Measurements from ENCODE around the gene GPR132. TPM values are rescaled to one million over a fixed set of nuclear protein-coding genes. Genes with fewer than 3 reads are reported as not detected.

The GPR132 gene
- total RNA-seq, 1 experiment from 2014 or later = 0.08 TPM

GRCh38 chr14:105072381-105072861 is 7.2 kb upstream of the GPR132 start:
- TF ChIP-seq TCF7L2 (IDR thresholded peaks at IDR 0.05; ENCODE audit: low read depth, low read length) (no peak), CTCF (IDR thresholded peaks at IDR 0.05) (no peak), REST (IDR thresholded peaks at IDR 0.05; ENCODE audit: insufficient read depth in 1 of 2, low read depth in 2 of 2, low read length in 1 of 2) (no peak), POLR2AphosphoS5 (IDR thresholded peaks at IDR 0.05; ENCODE audit: low read depth, low read length) (no peak), SIN3A (IDR thresholded peaks at IDR 0.05; ENCODE audit: borderline replicate concordance, insufficient read depth, low read depth, low read length) (no peak)
- intact Hi-C loops (cut with micrococcal nuclease; ENCODE audit: unreplicated experiment) (no loop called here), in situ Hi-C loops (cut with HindIII; ENCODE audit: low pct_unique_long_range_greater_than_20kb, low sequenced_read_pairs) (no loop called here)
- CTCF ChIA-PET = interaction anchor here (0.6 kb wide), 1 partner anchor 36 kb away, joined by 3 read pairs; no protein-coding TSS in a partner anchor
- BruUV-seq (replicated peaks) = no TSS peak
- no peaks in the 10 kb centered on the region; the same call in 1 of the 2 replicates for H3K4me1 ChIP-seq (ENCODE audit: control insufficient read depth, insufficient read depth, low read length)
- ATAC-seq (no peak), DNase-seq (ENCODE audit: low read depth, low spot score) (no peak)
- H3K27me3 ChIP-seq (ENCODE audit: control insufficient read depth, insufficient read depth, low read length) = no peaks in the 10 kb centered on the region
- H3K4me3 ChIP-seq (ENCODE audit: low read depth in 2 of 2, low read length in 2 of 2) = no peak overlapping the region
- no peak overlapping the region for H3K27ac ChIP-seq (ENCODE audit: low read length)
- no peaks in the 10 kb centered on the region for H3K36me3 ChIP-seq (ENCODE audit: control insufficient read depth, insufficient read depth, low read length)
- H3K9me3 ChIP-seq (ENCODE audit: control insufficient read depth, insufficient read depth, low read depth, low read length) = no peaks in the 10 kb centered on the region
- POLR2A ChIA-PET = no interaction called here

DNA sequence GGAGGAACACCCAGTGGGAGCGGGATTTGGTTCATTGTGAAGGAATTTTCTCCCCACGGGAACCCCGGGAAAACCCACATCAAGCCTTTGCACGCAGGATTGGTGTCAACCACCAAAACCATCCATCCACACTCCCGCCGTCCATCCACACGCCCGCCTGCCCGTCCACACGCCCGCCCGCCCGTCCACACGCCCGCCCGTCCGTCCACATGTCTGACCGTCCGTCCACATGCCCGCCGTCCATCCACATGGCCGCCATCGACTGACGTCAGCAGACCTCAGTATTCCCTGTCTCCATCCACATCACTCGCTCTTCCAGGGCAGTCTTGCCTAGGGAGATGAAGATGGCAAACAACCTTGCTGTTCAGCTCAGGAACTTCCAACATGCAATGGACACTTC is 6.7 kb upstream of the GPR132 start:
- DNase-seq (ENCODE audit: low read depth, low spot score) (no peak), ATAC-seq (no peak)
- no TSS peak for BruUV-seq (replicated peaks)
- Histone ChIP-seq H3K4me3 (ENCODE audit: low read depth in 2 of 2, low read length in 2 of 2) (no peak overlapping the region), H3K36me3 (ENCODE audit: control insufficient read depth, insufficient read depth, low read length) (no peaks in the 10 kb centered on the region), H3K27me3 (ENCODE audit: control insufficient read depth, insufficient read depth, low read length) (no peaks in the 10 kb centered on the region), H3K27ac (ENCODE audit: low read length) (no peak overlapping the region), H3K4me1 (ENCODE audit: control insufficient read depth, insufficient read depth, low read length) (no peaks in the 10 kb centered on the region; the same call in 1 of the 2 replicates), H3K9me3 (ENCODE audit: control insufficient read depth, insufficient read depth, low read depth, low read length) (no peaks in the 10 kb centered on the region)
- POLR2A ChIA-PET = no interaction called here
- in situ Hi-C loops (cut with HindIII; ENCODE audit: low pct_unique_long_range_greater_than_20kb, low sequenced_read_pairs) (no loop called here), intact Hi-C loops (cut with micrococcal nuclease; ENCODE audit: unreplicated experiment) (no loop called here)
- TF ChIP-seq CTCF (IDR thresholded peaks at IDR 0.05) = no peak
- no peak for TF ChIP-seq POLR2AphosphoS5 (IDR thresholded peaks at IDR 0.05; ENCODE audit: low read depth, low read length)
- no peak for TF ChIP-seq REST (IDR thresholded peaks at IDR 0.05; ENCODE audit: insufficient read depth in 1 of 2, low read depth in 2 of 2, low read length in 1 of 2)
- TF ChIP-seq SIN3A (IDR thresholded peaks at IDR 0.05; ENCODE audit: borderline replicate concordance, insufficient read depth, low read depth, low read length) = no peak
- no peak for TF ChIP-seq TCF7L2 (IDR thresholded peaks at IDR 0.05; ENCODE audit: low read depth, low read length)
- CTCF ChIA-PET = interaction anchor here (0.6 kb wide), 1 partner anchor 36 kb away, joined by 3 read pairs; no protein-coding TSS in a partner anchor
